ENCODE measurements around the gene IL11RA. TPM values are rescaled to one million over a fixed set of nuclear protein-coding genes. Genes with fewer than 3 reads are reported as not detected.

Gene IL11RA
- 6.6 and 7.0 TPM in 2 replicates for polyA plus RNA-seq (2013)

- no peak within 1 kb of the TSS for H3K9ac ChIP-seq (ENCODE audit: low read length)
- H3K4me2 ChIP-seq (ENCODE audit: low read length), result peak within 1 kb of the TSS; percentile 53
- H2AFZ ChIP-seq (ENCODE audit: insufficient read depth, low read length, poor library complexity), result peak within 1 kb of the TSS; percentile 37
- peak within 1 kb of the TSS; percentile 14 for H4K12ac ChIP-seq (ENCODE audit: low read depth, low read length)
- H3K14ac ChIP-seq (ENCODE audit: low read length), result peak within 1 kb of the TSS; percentile 34
- peaks cover 6% of the 10 kb centered on the region for H3K79me2 ChIP-seq (ENCODE audit: control insufficient read depth, insufficient read depth, low read length, poor library complexity)
- H3K79me1 ChIP-seq (ENCODE audit: low read length), result peaks cover 5% of the 10 kb centered on the region
- DNase-seq, result peak; percentile 84 to 89
- WGBS (ENCODE audit: extremely low coverage, insufficient coverage, insufficient read length), result no CpG with 5 or more reads among the region's 24 CpGs
- peak within 1 kb of the TSS; percentile 17 for H3K18ac ChIP-seq (ENCODE audit: low read length)
- H4K91ac ChIP-seq (ENCODE audit: low read depth, low read length), result peak within 1 kb of the TSS; percentile 62
- peak within 1 kb of the TSS; percentile 11 for H2BK5ac ChIP-seq (ENCODE audit: low read depth, low read length, poor library complexity)
- H4K8ac ChIP-seq (ENCODE audit: low read depth, low read length), result peak within 1 kb of the TSS; percentile 73
- H3K27me3 ChIP-seq (ENCODE audit: insufficient read depth, low read length), result no peaks in the 10 kb centered on the region
- no peak within 1 kb of the TSS for H2BK12ac ChIP-seq (ENCODE audit: low read length)
- H2AK5ac ChIP-seq (ENCODE audit: low read length), result peak within 1 kb of the TSS; percentile 32
- H3K4me3 ChIP-seq (ENCODE audit: low read depth, low read length), result peak within 1 kb of the TSS; percentile 55
- peaks cover 34 to 36% of the 10 kb centered on the region in 2 experiments for H3K4me1 ChIP-seq (ENCODE audit: control insufficient read depth in 1 of 2, insufficient read depth in 2 of 2, low read length in 2 of 2)
- peak within 1 kb of the TSS; percentile 18 for H2BK120ac ChIP-seq (ENCODE audit: insufficient read depth, low read length, poor library complexity)
- peak within 1 kb of the TSS; percentile 30 for H3K27ac ChIP-seq (ENCODE audit: low read depth, low read length)
- H3K4ac ChIP-seq (ENCODE audit: low read depth, low read length), result no peak within 1 kb of the TSS
- peaks cover 15 to 17% of the 10 kb centered on the region in 2 experiments for H3K36me3 ChIP-seq (ENCODE audit: control insufficient read depth in 1 of 2, insufficient read depth in 2 of 2, low read length in 2 of 2)
- no peak within 1 kb of the TSS for H3K23ac ChIP-seq (ENCODE audit: low read length)
- H3K9me3 ChIP-seq (ENCODE audit: insufficient read depth, low read depth, low read length), result peaks cover 3% of the 10 kb centered on the region
Observed at GRCh38 chr9:34651876-34652601, at the start of gene IL11RA. TSS of gene IL11RA (plus strand) at chr9:34652185. CDS start at chr9:34655218, 3,033 bp downstream.

- Histone ChIP-seq H3K4me1 (ENCODE audit: control insufficient read depth in 1 of 2, insufficient read depth in 2 of 2, low read length in 2 of 2) (peaks cover 0 to 1% of the 10 kb centered on the region in 2 experiments), H3K14ac (ENCODE audit: low read length) (no peak overlapping the region), H2BK120ac (ENCODE audit: insufficient read depth, low read length, poor library complexity) (no peak overlapping the region), H3K79me2 (ENCODE audit: control insufficient read depth, insufficient read depth, low read length, poor library complexity) (no peaks in the 10 kb centered on the region), H3K23ac (ENCODE audit: low read length) (no peak overlapping the region), H2BK12ac (ENCODE audit: low read length) (no peak overlapping the region), H3K27ac (ENCODE audit: low read depth, low read length) (no peak overlapping the region), H3K27me3 (ENCODE audit: insufficient read depth, low read length) (no peaks in the 10 kb centered on the region), H3K18ac (ENCODE audit: low read length) (no peak overlapping the region), H2AFZ (ENCODE audit: insufficient read depth, low read length, poor library complexity) (no peak overlapping the region), H4K8ac (ENCODE audit: low read depth, low read length) (no peak overlapping the region), H3K79me1 (ENCODE audit: low read length) (no peaks in the 10 kb centered on the region), H3K4me2 (ENCODE audit: low read length) (no peak overlapping the region), H3K4ac (ENCODE audit: low read depth, low read length) (no peak overlapping the region), H3K4me3 (ENCODE audit: low read depth, low read length) (no peak overlapping the region), H2BK5ac (ENCODE audit: low read depth, low read length, poor library complexity) (no peak overlapping the region), H4K12ac (ENCODE audit: low read depth, low read length) (no peak overlapping the region), H4K91ac (ENCODE audit: low read depth, low read length) (no peak overlapping the region), H2AK5ac (ENCODE audit: low read length) (no peak overlapping the region), H3K9me3 (ENCODE audit: insufficient read depth, low read depth, low read length) (no peaks in the 10 kb centered on the region), H3K36me3 (ENCODE audit: control insufficient read depth in 1 of 2, insufficient read depth in 2 of 2, low read length in 2 of 2) (no peaks in the 10 kb centered on the region), H3K9ac (ENCODE audit: low read length) (no peak overlapping the region)
- peak; percentile 64 to 92 for DNase-seq
- no CpG with 5 or more reads among the region's 4 CpGs for WGBS (ENCODE audit: extremely low coverage, insufficient coverage, insufficient read length)
Observed at GRCh38 chr9:34603610-34604231, 48.3 kb upstream of the IL11RA start.

GRCh38 chr9:34606190-34606589 is 45.8 kb upstream of the IL11RA start:
- Histone ChIP-seq H3K14ac (ENCODE audit: low read length) (no peak overlapping the region), H3K9me3 (ENCODE audit: insufficient read depth, low read depth, low read length) (no peaks in the 10 kb centered on the region), H3K79me1 (ENCODE audit: low read length) (no peaks in the 10 kb centered on the region), H3K27me3 (ENCODE audit: insufficient read depth, low read length) (no peaks in the 10 kb centered on the region), H3K23ac (ENCODE audit: low read length) (no peak overlapping the region), H3K9ac (ENCODE audit: low read length) (no peak overlapping the region), H2BK5ac (ENCODE audit: low read depth, low read length, poor library complexity) (no peak overlapping the region), H3K18ac (ENCODE audit: low read length) (no peak overlapping the region), H4K8ac (ENCODE audit: low read depth, low read length) (no peak overlapping the region), H3K4me3 (ENCODE audit: low read depth, low read length) (no peak overlapping the region), H3K4ac (ENCODE audit: low read depth, low read length) (no peak overlapping the region), H3K4me1 (ENCODE audit: control insufficient read depth in 1 of 2, insufficient read depth in 2 of 2, low read length in 2 of 2) (peaks cover 1% of the 10 kb centered on the region in 2 experiments), H4K12ac (ENCODE audit: low read depth, low read length) (no peak overlapping the region), H3K27ac (ENCODE audit: low read depth, low read length) (no peak overlapping the region), H4K91ac (ENCODE audit: low read depth, low read length) (no peak overlapping the region), H3K4me2 (ENCODE audit: low read length) (no peak overlapping the region), H2AFZ (ENCODE audit: insufficient read depth, low read length, poor library complexity) (no peak overlapping the region), H3K36me3 (ENCODE audit: control insufficient read depth in 1 of 2, insufficient read depth in 2 of 2, low read length in 2 of 2) (no peaks in the 10 kb centered on the region), H2BK12ac (ENCODE audit: low read length) (no peak overlapping the region), H3K79me2 (ENCODE audit: control insufficient read depth, insufficient read depth, low read length, poor library complexity) (no peaks in the 10 kb centered on the region), H2AK5ac (ENCODE audit: low read length) (no peak overlapping the region), H2BK120ac (ENCODE audit: insufficient read depth, low read length, poor library complexity) (no peak overlapping the region)
- DNase-seq, result no peak

GRCh38 chr9:34606905-34607304 is 45.1 kb upstream of the IL11RA start:
- Histone ChIP-seq H3K4me3 (ENCODE audit: low read depth, low read length) (no peak overlapping the region), H3K18ac (ENCODE audit: low read length) (no peak overlapping the region), H3K23ac (ENCODE audit: low read length) (no peak overlapping the region), H3K4me1 (ENCODE audit: control insufficient read depth in 1 of 2, insufficient read depth in 2 of 2, low read length in 2 of 2) (peaks cover 6% of the 10 kb centered on the region in 2 experiments), H3K36me3 (ENCODE audit: control insufficient read depth in 1 of 2, insufficient read depth in 2 of 2, low read length in 2 of 2) (no peaks in the 10 kb centered on the region), H3K79me2 (ENCODE audit: control insufficient read depth, insufficient read depth, low read length, poor library complexity) (peaks cover 5% of the 10 kb centered on the region), H2AFZ (ENCODE audit: insufficient read depth, low read length, poor library complexity) (no peak overlapping the region), H3K79me1 (ENCODE audit: low read length) (peaks cover 5% of the 10 kb centered on the region), H3K9me3 (ENCODE audit: insufficient read depth, low read depth, low read length) (no peaks in the 10 kb centered on the region), H3K14ac (ENCODE audit: low read length) (no peak overlapping the region), H2BK5ac (ENCODE audit: low read depth, low read length, poor library complexity) (no peak overlapping the region), H3K4ac (ENCODE audit: low read depth, low read length) (no peak overlapping the region), H4K12ac (ENCODE audit: low read depth, low read length) (no peak overlapping the region), H4K8ac (ENCODE audit: low read depth, low read length) (no peak overlapping the region), H3K27me3 (ENCODE audit: insufficient read depth, low read length) (no peaks in the 10 kb centered on the region), H4K91ac (ENCODE audit: low read depth, low read length) (no peak overlapping the region), H3K9ac (ENCODE audit: low read length) (no peak overlapping the region), H2AK5ac (ENCODE audit: low read length) (no peak overlapping the region), H3K4me2 (ENCODE audit: low read length) (no peak overlapping the region), H2BK12ac (ENCODE audit: low read length) (no peak overlapping the region), H2BK120ac (ENCODE audit: insufficient read depth, low read length, poor library complexity) (no peak overlapping the region), H3K27ac (ENCODE audit: low read depth, low read length) (no peak overlapping the region)
- DNase-seq, result no peak
- no CpG with 5 or more reads among the region's 3 CpGs for WGBS (ENCODE audit: extremely low coverage, insufficient coverage, insufficient read length)

All from trophoblast cell (in vitro differentiated cells and primary cell).